Tibial nerve (tissue), 4 donors: Measurements from ENCODE around the gene INSIG1. TPM values are rescaled to one million over a fixed set of nuclear protein-coding genes. Genes with fewer than 3 reads are reported as not detected.

Experiments used
- DNase-seq, 2 donors: peaks; one replicate each; pipeline ENCODE4 v3.0.0-alpha.2; 2019; ENCODE audit warnings: low spot score in 2 of 2
- H3K27ac ChIP-seq, 4 donors: fragments of 200-600 bp; sonication (generic) in 3 of 4; one replicate each; pipeline ENCODE4 v1.5.1; 2017 to 2019; ENCODE audit warnings: mild to moderate bottlenecking in 1 of 4
- H3K27me3 ChIP-seq, 2 donors: fragments of 200-600 bp; sonication (generic) in 1 of 2; one replicate each; pipeline versions ENCODE4 v1.5.1 to v1.6.0; 2017 to 2019
- H3K36me3 ChIP-seq, 3 donors: fragments of 200-600 bp; sonication (generic); one replicate each; pipeline ENCODE4 v1.5.1; 2018 to 2019
- H3K4me1 ChIP-seq, 4 donors: fragments of 200-600 bp; sonication (generic) in 3 of 4; one replicate each; pipeline ENCODE4 v1.5.1; 2017 to 2019
- H3K4me3 ChIP-seq, 4 donors: fragments of 200-600 bp; sonication (generic) in 3 of 4; one replicate each; pipeline ENCODE4 v1.5.1; 2017 to 2019; ENCODE audit warnings: mild to moderate bottlenecking in 1 of 4, moderate library complexity in 1 of 4
- H3K9me3 ChIP-seq, 4 donors: fragments of 200-600 bp; sonication (generic) in 3 of 4; one replicate each; pipeline ENCODE4 v1.5.1; 2017 to 2019
- EP300 ChIP-seq, 2 donors: sonication (generic); formaldehyde crosslinking; IDR thresholded peaks; one replicate each; pipeline ENCODE4 v1.6.1; 2017; ENCODE audit warnings: antibody characterized with exemption in 2 of 2, mild to moderate bottlenecking in 1 of 2
- POLR2A ChIP-seq, 2 donors: fragments of 450-650 bp; IDR thresholded peaks; one replicate each; pipeline ENCODE4 v1.6.1; 2017; ENCODE audit warnings: antibody characterized with exemption in 2 of 2, mild to moderate bottlenecking in 2 of 2, moderate library complexity in 2 of 2
- WGBS, 2 donors: methylation state at CpG; one replicate each; pipeline ENCODE4 v1.1.5; 2018; 5-methylcytosine and 5-hydroxymethylcytosine counted together
- total RNA-seq, 4 donors: library from RNA; depleted of rRNA; stranded (reverse); fragments of >200 nt; gene quantifications; one replicate each; pipeline ENCODE4 v1.1.0, GENCODE V29; 2016
- TF ChIP-seq, protein P1 (sequence below), 5 experiments: fragments of 200-600 bp in 3 of 5; fragments of 450-650 bp in 2 of 5; sonication (generic) in 3 of 5; IDR thresholded peaks; one replicate each; pipeline ENCODE4 v1.5.1; 2016 to 2019; ENCODE audit warnings: antibody characterized with exemption in 5 of 5, mild to moderate bottlenecking in 3 of 5, moderate library complexity in 2 of 5

Gene INSIG1
- total RNA-seq, 4 donors from 2014 or later = 66.9 to 91.7 (median 80.5) TPM

DNA sequence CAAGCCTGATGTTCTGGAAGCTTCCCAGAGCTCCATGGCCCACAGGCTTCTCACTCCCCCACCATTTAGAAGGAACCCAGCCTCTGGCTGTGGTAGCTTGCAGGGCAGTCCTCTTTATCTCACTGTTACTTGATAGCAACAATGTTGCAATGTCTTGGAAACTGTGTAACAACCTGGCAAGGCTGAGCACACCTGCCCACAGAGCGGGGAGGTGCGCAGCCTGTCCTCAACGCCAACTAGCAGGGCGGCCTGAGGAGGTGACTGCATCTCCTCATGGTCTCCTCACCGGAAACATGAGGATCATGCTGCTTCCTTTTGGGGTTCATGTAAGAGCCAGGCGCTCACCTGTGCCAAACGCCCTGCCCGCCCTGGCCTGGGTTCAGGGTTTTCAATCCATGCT, 43.7 kb upstream of the INSIG1 start:
- Histone ChIP-seq H3K4me3 (no peak overlapping the region), H3K4me1 (peaks cover 0 to 29% (median 11%) of the 10 kb centered on the region in 4 donors), H3K36me3 (no peaks in the 10 kb centered on the region), H3K9me3 (no peaks in the 10 kb centered on the region), H3K27me3 (peaks cover 0 to 3% of the 10 kb centered on the region in 2 donors), H3K27ac (no peak overlapping the region)
- 97 to 100% methylated on average over 8 of the region's 8 CpGs for WGBS, 2 donors
- no peak for DNase-seq
- no peak for TF ChIP-seq POLR2A (IDR thresholded peaks at IDR 0.05)
- TF ChIP-seq, protein P1, sequence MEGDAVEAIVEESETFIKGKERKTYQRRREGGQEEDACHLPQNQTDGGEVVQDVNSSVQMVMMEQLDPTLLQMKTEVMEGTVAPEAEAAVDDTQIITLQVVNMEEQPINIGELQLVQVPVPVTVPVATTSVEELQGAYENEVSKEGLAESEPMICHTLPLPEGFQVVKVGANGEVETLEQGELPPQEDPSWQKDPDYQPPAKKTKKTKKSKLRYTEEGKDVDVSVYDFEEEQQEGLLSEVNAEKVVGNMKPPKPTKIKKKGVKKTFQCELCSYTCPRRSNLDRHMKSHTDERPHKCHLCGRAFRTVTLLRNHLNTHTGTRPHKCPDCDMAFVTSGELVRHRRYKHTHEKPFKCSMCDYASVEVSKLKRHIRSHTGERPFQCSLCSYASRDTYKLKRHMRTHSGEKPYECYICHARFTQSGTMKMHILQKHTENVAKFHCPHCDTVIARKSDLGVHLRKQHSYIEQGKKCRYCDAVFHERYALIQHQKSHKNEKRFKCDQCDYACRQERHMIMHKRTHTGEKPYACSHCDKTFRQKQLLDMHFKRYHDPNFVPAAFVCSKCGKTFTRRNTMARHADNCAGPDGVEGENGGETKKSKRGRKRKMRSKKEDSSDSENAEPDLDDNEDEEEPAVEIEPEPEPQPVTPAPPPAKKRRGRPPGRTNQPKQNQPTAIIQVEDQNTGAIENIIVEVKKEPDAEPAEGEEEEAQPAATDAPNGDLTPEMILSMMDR (IDR thresholded peaks at IDR 0.05) = no peak

DNA sequence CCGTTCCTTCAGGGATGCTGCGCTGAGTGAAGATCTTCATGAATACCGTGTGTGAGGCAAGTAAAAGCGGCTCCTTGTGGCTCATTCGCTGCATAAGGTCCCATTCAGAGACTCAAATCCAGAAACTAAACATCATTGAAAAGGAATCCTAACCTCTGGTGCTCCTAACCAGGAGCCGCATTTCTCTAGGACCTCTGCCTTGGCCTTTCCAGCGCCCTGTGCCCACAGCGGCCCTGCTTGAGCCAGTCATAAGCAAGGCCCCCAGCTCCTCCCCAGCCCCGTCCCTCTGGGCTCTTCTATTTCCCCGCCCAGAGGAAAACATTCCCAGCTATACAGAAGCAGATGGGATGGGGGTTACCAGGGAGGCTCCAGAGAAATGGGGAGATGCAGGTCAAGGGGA, 42.6 kb upstream of the INSIG1 start:
- Histone ChIP-seq H3K27me3 (peaks cover 0 to 3% of the 10 kb centered on the region in 2 donors), H3K4me3 (no peak overlapping the region), H3K4me1 (peaks cover 0 to 29% (median 11%) of the 10 kb centered on the region in 4 donors), H3K27ac (no peak overlapping the region), H3K36me3 (no peaks in the 10 kb centered on the region), H3K9me3 (no peaks in the 10 kb centered on the region)
- TF ChIP-seq POLR2A (IDR thresholded peaks at IDR 0.05) = no peak
- TF ChIP-seq EP300 (IDR thresholded peaks at IDR 0.05) = no peak
- TF ChIP-seq, protein P1 (IDR thresholded peaks at IDR 0.05) = no peak
- 62 to 74% methylated on average over 10 of the region's 10 CpGs for WGBS, 2 donors
- DNase-seq = no peak

DNA sequence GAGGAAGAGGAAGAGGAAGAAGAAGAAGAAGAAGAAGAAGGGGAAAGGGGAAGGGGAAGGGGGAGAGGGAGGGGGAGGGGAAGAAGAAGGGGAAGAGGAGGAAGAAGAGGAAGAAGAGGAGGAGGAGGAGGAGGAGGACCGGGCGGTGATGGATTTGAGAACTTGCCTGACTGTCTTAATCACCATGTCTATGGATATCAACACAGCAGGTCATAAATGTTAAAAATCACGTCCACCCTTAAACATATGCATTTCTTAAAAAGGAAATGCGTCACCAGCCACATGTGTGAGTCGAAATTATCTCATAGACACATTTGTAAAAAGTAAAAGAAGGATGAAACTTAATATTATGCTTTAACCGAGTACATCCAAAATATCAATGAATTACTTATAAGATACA, 42.1 kb upstream of the INSIG1 start:
- H3K27me3 ChIP-seq = peaks cover 0 to 3% of the 10 kb centered on the region in 2 donors
- H3K27ac ChIP-seq = no peak overlapping the region
- 85 to 87% methylated on average over 6 of the region's 6 CpGs for WGBS, 2 donors
- DNase-seq = no peak
- peaks cover 0 to 29% (median 11%) of the 10 kb centered on the region in 4 donors for H3K4me1 ChIP-seq
- no peak overlapping the region for H3K4me3 ChIP-seq
- TF ChIP-seq EP300 (IDR thresholded peaks at IDR 0.05) (no peak), POLR2A (IDR thresholded peaks at IDR 0.05) (no peak)
- TF ChIP-seq, protein P1 (IDR thresholded peaks at IDR 0.05) = no peak
- no peaks in the 10 kb centered on the region for H3K9me3 ChIP-seq
- H3K36me3 ChIP-seq = no peaks in the 10 kb centered on the region

DNA sequence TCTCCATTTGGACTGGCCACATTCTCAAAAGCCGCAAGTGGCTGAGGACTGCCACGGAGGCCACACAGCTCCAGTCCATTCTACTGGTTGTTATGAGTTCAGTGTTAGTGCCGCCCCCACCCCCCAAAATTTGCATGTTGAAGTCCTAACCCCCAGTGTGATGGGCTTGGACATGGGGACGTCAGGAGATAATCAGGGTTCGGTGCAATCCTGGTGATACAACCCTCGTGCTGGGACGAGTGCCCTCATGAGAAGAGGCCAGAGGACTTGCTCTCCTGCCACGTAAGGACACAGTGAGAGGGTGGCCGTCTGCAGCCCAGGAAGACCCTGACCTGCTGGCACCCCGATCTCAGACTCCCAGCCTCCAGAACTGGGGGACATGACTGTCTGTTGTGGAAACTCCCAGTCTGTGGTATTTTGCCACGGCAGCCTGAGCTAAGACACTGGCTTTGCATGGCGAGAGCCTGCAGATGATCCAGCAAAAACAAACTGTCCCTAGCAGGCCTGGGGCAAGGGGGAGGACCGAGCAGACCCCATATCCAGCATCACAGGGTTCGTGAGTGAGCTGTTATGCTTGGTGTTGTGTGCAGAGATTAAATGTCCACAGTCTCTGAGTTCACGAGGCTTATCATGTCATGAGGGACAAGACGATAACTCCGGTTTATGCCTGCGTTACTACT, 41.5 kb upstream of the INSIG1 start:
- TF ChIP-seq POLR2A (IDR thresholded peaks at IDR 0.05) = no peak
- no peak for TF ChIP-seq EP300 (IDR thresholded peaks at IDR 0.05)
- TF ChIP-seq, protein P1 (IDR thresholded peaks at IDR 0.05) = no peak

DNA sequence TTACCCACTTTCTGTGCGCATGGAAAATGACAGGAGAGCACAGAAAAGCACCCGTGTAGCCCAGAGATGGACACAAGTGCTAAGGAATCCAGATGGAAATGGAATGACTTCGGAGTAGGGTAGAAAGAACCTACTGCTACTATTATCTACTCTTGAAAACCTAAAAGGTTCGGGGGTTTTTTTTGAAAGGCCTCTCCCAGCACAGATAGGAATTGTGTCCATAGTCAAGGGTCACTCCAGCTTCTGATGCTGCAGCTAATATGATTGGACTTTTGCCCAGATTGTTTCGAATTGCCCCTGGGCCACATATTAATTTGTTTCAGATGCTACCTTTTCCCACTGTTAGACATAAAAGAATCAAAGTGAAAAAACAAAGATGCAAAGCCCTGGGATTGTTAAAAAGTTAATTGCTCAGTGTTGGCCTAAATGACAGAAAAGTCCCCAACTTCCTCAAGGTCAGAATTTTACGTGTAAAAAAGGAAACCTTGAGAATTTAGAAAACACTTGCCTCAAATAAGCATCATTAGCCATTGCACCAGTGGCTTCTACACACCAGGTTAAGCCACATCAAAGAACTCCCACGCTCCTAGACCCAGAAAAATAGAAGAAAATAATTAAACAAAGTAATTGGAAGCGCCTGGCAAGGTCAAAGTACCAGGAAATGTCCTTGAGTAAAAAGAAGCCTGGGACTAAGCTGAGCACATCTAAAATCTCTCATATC, 40.8 kb upstream of the INSIG1 start:
- DNase-seq = no peak
- no peaks in the 10 kb centered on the region for H3K9me3 ChIP-seq
- H3K4me3 ChIP-seq = no peak overlapping the region
- peak overlapping the region in 3 of 4 donors; percentile 71 to 89 (median 85) for H3K27ac ChIP-seq
- no peaks in the 10 kb centered on the region for H3K27me3 ChIP-seq
- no peaks in the 10 kb centered on the region for H3K36me3 ChIP-seq
- WGBS, 2 donors = 47 to 59% methylated on average over 8 of the region's 8 CpGs
- TF ChIP-seq EP300 (IDR thresholded peaks at IDR 0.05) = peak in 1 of 2 donors; percentile 38
- TF ChIP-seq, protein P1 (IDR thresholded peaks at IDR 0.05) = no peak
- TF ChIP-seq POLR2A (IDR thresholded peaks at IDR 0.05) = no peak
- peaks cover 0 to 29% (median 11%) of the 10 kb centered on the region in 4 donors for H3K4me1 ChIP-seq

More for the DNA sequence above, 41.5 kb upstream of the INSIG1 start:
- H3K4me1 ChIP-seq = peaks cover 0 to 29% (median 11%) of the 10 kb centered on the region in 4 donors
- H3K4me3 ChIP-seq = no peak overlapping the region
- no peaks in the 10 kb centered on the region for H3K36me3 ChIP-seq
- H3K27me3 ChIP-seq = no peaks in the 10 kb centered on the region
- WGBS, 2 donors = 86 to 87% methylated on average over 15 to 17 of the region's 18 CpGs
- H3K9me3 ChIP-seq = no peaks in the 10 kb centered on the region
- peak overlapping the region in 1 of 4 donors; percentile 85 for H3K27ac ChIP-seq
- no peak for DNase-seq
